IPS-18c (cell line): Measurements from ENCODE around the gene ANKRD26.

Experiments
- H3K4me3 ChIP-seq: 2 replicates; pipeline ENCODE4 v1.7.0; 2013; ENCODE audit warnings: low read depth, mild to moderate bottlenecking, low read length, moderate library complexity; ENCODE audit not compliant: insufficient read depth
- H3K9me3 ChIP-seq: one replicate; pipeline ENCODE4 v1.6.1; 2013; ENCODE audit warnings: mild to moderate bottlenecking, low read length, moderate library complexity; ENCODE audit not compliant: control insufficient read depth, insufficient read depth

ANKRD26 gene

DNA sequence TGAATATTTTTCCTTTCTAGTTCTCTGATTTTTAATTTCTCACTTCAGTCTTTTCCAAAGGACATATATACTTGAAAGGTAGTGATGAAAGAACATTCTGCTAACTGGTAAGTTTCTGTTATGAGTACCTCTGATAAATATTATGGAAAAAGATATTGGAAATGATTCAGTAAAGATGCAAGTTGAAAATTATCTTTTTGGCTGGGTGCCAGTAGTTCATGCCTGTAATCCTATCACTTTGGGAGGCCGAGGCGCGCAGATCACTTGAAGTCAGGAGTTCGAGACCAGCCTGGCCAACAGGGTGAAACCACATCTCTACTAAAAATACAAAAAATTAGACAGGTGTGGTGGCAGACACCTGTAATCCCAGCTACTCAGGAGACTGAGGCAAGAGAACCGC is 62.1 kb downstream of the ANKRD26 start:
- H3K4me3 ChIP-seq = no peak overlapping the region
- no peaks in the 10 kb centered on the region for H3K9me3 ChIP-seq

DNA sequence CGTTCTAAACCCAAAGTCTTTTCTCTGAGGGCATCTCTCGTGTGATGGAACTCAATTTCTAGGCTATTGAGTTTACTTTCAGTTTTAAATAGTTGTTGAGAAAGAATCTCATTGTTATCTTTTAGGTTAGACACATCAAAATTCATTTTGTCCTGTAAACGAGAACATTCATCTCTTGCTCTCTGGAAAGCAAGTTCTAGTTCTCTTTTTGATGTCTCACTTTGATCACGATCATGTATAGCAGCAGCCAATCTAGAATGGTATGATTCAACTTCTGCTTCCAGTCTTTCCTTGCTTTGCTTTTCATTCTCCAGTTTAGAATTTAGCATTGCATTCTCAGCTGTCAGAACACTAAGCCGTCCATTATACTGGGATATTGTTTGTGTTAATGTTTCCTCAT is 65.1 kb downstream of the ANKRD26 start:
- no peak overlapping the region for H3K4me3 ChIP-seq
- H3K9me3 ChIP-seq = no peaks in the 10 kb centered on the region

DNA sequence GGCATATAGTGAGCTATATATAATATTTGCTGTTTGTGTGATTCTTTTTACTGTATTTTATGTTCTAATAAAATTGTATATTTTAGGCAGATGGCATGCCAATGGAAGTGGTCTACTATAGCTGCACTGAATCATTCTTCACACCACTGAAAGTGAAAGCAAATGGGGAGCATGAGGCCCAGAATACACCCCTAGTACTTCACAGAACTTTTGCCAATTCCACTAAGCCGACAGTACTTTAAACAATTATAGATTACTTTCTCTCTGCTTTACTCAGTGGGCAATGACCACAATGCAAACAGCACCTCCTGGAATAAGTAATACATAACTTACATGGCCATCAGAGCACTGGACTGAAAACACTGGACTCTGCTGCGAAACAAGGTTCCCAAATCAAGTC is 70.2 kb downstream of the ANKRD26 start:
- Histone ChIP-seq H3K4me3 (no peak overlapping the region), H3K9me3 (no peaks in the 10 kb centered on the region)

DNA sequence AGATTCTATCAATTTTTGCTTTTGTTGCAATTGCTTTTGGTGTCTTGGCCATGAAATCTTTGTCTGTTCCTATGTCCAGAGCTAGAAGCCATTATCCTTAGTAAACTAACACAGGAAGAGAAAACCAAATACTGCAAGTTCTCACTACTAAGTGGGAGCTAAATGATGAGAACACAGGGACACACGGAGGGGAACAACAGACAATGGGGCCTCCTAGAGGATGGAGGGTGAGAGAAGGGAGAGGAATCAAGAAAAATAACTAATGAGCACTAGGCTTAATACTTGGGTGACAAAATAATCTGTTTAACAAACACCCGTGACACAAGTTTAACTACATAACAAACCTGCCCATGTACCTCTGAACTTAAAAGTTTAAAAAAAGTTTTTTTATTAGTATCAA is 78.2 kb downstream of the ANKRD26 start:
- H3K9me3 ChIP-seq = no peaks in the 10 kb centered on the region
- H3K4me3 ChIP-seq = no peak overlapping the region

DNA sequence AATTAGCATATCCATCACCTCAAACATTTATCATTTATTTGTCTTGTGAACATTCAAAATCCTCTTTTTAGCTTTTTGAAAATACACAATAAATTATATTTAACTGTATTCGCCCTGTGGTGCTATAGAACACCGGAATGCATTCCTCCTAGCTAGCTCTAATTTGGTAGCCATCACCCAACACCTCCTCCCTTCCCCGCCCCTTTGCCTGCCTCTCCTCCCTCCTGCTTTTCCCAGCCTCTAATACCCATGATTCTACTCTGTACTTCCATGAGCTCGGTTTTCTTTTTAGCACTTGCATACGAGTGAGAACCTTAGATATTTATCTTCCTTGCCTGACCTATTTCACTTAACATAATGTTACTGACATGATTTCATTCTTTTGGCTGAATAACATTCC is 80.1 kb downstream of the ANKRD26 start:
- Histone ChIP-seq H3K4me3 (no peak overlapping the region), H3K9me3 (no peaks in the 10 kb centered on the region)

DNA sequence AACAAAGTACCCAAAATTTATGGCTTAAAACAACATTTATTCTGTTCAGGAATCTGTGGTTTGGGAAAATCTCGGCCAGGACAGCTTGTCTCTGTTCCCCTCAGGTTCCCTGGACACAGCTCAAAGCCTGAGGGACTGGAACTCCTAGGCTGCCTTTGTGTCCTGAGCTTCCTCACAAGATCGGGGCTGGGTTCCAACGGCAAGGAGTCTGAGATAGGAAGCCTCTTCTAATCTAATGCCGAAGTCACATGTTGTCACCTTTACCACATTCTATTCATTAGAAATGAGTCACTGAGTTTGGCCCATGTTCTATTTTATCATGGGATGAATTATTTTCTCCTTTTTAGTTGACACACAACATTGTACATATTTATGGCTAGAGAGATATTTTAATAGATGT is 80.5 kb downstream of the ANKRD26 start:
- Histone ChIP-seq H3K4me3 (no peak overlapping the region), H3K9me3 (no peaks in the 10 kb centered on the region)

DNA sequence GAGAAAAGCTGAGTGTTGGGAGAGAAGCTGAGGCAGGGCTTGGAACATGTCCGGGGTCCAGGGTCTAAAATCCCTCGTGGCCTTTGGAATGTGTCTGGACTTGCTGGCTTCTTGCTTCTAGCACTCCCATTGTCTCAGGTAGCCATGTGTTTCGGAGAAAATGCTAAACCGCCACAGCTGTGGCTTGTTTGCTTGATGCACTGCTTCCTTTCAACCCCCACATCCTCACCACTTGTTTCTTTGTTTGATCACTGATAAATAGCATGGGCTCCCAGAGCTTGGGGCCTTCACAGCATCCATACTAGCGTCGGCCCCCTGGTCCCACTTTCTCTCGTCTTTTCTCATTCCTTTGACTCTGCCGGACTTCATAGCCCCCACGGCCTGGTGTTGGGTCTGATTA is 102.7 kb downstream of the ANKRD26 start:
- peaks cover 7% of the 10 kb centered on the region for H3K9me3 ChIP-seq
- H3K4me3 ChIP-seq = no peak overlapping the region

DNA sequence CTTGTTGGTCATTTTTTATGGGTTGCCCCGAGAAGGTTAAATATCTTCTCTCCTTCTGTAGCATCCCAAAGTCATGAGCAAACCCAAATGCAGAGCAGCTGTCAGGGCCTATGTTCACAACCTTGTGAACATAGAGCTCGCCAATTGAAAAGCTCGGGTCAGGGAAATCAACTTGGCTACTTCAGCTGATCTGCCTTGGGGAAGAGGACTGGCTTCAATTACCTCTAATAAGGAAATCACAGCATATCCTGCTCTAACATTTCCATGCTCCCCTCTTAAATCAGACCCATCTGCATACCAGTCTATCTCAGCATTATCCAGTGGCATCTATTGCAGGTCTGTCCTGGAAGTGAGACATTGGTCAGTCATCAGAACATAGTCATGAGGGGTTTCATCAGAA is 105.6 kb downstream of the ANKRD26 start:
- H3K4me3 ChIP-seq = no peak overlapping the region
- H3K9me3 ChIP-seq = peaks cover 9% of the 10 kb centered on the region

DNA sequence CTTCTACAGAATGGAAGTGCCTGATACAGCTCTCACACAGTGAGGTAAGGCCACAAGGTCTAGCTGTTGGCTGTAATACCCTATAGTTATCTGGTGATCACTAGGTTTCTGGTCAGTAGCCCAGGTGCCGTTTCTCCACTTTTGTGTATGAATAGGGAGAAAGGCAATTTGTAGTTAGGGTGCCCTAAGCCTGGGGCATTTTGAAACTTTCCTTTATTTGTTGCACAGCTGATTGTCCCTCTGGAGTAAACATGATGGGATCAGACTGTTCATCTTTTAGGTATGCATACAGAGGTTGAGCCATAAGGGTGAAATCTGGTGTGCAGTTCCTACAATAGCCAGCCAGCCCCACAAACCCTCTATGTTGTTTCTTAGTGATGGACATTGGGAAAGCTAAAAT is 112.4 kb downstream of the ANKRD26 start:
- H3K4me3 ChIP-seq = no peak overlapping the region
- peaks cover 2% of the 10 kb centered on the region for H3K9me3 ChIP-seq

DNA sequence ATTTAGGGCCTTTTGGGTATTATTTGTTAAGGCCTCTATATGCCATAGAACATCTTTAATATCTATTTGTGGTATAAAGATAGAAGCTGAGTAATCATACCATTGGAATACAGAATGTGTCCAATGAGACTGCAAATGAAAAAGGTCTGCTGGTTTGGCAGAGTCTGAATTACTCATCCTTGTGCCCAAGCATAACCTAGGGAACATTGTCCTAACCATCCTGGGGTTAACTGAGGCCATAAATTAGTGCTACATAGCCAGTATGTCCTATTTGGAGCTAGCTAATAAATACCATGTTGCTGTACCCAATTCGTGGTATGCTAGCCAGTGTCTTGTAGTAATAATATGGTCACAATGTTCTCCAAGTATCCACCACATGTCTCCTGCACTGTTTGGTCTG is 117.1 kb downstream of the ANKRD26 start:
- no peak overlapping the region for H3K4me3 ChIP-seq
- H3K9me3 ChIP-seq = no peaks in the 10 kb centered on the region

DNA sequence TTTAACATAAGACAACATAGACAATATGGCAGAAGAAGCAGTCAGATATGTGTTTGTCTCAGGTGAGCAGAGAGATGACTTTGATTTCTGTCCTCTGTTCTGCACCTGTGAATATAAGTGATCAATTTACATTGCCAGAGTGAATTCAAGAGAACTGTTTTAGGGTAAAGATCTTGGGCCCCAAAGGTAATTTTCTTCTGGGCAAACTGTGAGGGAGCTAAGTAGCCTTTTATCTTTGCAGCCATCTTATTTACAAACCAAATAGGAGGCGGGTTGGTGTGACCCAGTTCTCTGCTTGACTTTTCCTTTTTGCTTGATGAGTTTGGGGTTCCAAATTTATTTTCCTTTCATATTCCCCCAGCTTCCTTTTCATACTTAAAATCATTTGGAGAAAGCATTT is 118.2 kb downstream of the ANKRD26 start:
- H3K9me3 ChIP-seq = no peaks in the 10 kb centered on the region

DNA sequence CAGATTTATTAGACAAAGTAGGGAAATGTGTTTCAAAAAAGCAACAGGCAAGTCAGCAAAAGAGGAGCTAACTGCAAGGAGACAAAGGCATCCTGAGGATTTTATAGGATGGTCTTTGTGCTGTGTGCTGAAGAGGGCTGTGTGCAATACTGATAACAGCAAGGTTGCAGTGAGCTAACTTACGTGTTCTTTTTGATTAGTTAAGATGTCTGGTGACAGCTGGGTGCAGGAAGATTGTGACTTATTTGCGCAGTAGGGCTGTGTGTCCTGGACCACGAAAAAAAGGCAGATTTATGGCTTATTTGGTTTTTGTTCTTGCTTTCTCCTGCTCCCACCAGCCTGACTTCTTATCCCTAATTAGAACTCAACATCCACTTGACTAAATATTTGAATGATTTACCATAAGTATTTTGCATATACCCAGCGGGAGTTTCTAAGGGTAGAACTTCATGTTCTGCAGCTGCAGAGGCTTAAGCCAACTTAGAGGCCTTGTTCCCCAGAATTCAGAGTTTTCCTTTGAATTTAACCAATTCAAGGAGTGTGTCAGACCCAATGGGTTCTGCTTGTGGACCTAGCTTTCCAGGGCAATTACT is 119.0 kb downstream of the ANKRD26 start:
- no peak overlapping the region for H3K4me3 ChIP-seq

More for the DNA sequence above, 118.2 kb downstream of the ANKRD26 start:
- no peak overlapping the region for H3K4me3 ChIP-seq

DNA sequence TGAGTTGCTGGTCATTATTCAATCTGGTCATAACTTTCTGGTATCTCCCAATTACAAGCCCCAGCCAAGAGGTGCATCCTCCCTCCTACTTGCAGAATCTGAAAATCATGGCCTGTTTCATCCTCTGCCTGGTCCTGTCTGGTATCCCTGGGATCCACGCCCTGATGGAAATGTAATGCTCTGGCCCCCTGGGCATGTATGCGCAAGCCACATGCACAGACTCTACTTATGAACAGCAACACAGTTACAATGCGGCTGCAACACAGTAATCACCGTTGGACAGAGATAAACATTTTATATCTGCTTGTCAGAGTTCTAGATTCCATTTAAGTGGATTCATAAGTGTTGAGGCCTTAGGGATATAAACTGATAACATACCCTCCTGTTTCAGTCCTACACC is 121.8 kb downstream of the ANKRD26 start:
- H3K9me3 ChIP-seq = no peaks in the 10 kb centered on the region
- no peak overlapping the region for H3K4me3 ChIP-seq

More for the DNA sequence above, 119.0 kb downstream of the ANKRD26 start:
- H3K9me3 ChIP-seq = no peaks in the 10 kb centered on the region

DNA sequence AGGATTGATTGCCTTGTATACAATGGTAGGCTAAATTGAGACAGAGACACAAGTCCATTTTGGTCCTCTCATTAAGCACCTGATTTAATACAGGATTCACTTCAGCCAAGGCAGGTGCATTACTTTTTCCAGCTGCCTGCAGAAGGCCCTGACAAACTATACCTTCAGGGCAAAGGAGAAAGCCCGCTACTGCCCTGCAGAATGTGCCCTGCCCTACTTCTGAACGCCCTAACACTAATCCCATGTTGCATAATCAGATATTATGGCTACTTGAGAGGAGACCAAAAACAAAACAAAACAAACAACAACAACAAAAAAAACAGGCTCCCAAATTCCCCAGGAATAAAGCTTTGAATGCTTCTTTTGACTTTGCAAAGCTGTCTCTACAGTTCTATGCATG is 122.7 kb downstream of the ANKRD26 start:
- Histone ChIP-seq H3K4me3 (no peak overlapping the region), H3K9me3 (no peaks in the 10 kb centered on the region)

DNA sequence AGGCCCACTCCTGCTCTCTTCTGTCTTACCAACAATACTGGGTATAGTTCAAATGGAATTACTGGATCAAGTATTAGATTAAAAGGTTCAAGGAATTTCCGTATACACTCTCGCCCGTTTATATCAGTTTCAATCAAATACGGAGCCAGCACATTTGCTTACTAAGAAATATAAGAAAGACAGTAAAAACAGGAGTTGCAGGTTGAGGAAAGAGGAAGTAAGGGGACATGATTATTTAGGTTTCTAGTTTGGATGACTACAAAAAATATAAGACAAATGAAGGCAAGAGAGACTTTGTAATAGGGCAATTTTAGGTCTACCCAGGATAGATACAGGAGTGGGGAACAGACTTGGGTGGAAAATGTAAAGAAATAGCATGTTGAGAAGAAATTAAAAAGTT is 129.6 kb downstream of the ANKRD26 start:
- no peak overlapping the region for H3K4me3 ChIP-seq
- no peaks in the 10 kb centered on the region for H3K9me3 ChIP-seq

DNA sequence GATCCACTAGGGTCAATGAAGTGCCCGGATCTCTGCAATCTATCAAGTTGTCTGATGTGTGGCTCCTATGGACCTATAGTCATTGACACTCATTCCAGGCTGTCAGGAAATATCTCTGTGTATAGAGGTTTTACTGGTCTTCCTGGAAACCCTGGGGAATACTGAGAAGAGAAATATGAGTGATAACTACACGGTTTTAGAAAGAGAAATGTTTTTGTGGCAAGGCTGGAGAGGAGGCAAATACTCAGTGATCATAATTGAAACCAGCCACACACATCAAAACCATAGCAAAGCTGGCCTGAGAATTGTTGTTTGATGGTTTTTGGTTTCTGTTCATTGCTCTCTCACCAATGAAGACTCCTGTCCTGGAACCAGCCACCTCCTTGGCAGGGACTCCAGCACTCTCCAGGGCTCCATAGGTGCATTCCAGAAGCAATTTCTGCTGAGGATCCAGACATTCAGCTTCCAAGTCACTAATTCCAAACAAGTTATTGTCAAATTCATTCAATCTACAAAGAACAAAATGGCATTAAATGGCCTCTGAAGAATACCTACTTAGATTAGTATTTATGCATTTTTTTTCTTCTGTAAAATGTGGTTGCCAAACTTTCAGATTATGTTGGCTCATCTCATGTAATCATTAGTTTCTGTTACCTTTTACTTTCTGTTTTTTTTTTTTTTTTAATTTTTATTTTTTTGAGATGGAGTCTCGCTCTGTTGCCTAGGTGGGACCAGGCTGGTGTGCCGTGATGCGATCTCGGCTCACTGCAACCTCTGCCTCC is 131.0 kb downstream of the ANKRD26 start:
- H3K9me3 ChIP-seq = no peaks in the 10 kb centered on the region
- no peak overlapping the region for H3K4me3 ChIP-seq

DNA sequence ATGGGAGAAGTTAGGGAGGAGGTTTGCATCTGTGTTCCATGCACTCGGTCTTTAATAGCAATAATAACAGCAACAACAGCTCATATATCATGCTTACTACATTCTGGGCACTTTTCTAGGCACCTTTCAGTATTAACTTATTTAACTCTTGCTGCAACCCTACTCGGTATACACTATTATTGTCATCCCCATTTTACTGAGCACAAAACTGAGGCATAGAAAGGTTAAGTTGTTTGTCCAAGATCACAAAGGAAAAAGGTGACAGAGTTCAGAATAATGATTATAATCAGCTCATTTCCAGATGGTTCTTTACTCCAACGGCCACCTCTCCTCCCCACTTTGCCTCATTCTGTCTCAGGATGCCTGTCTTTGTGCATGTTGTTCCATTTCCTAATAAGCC is 137.5 kb downstream of the ANKRD26 start:
- H3K9me3 ChIP-seq = no peaks in the 10 kb centered on the region
- no peak overlapping the region for H3K4me3 ChIP-seq

DNA sequence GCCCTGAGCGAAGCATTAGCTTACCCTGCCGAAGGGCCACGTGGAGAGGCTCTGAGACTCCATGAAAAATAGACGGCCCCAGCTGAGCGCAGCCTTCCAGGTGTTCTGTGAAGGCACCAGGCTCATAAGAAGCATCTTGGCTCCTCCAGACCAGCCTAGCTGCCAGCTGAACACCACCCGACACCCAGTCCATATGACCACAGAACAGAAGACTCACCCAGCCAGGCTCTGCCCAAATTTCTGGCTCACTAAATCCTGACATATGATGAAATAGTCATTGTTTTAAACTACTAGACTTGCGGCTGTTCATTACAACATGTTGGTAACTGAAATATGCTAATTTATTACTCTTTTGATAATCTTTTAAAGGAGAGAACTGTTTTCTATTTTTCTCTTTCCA is 140.0 kb downstream of the ANKRD26 start:
- Histone ChIP-seq H3K9me3 (no peaks in the 10 kb centered on the region), H3K4me3 (no peak overlapping the region)

DNA sequence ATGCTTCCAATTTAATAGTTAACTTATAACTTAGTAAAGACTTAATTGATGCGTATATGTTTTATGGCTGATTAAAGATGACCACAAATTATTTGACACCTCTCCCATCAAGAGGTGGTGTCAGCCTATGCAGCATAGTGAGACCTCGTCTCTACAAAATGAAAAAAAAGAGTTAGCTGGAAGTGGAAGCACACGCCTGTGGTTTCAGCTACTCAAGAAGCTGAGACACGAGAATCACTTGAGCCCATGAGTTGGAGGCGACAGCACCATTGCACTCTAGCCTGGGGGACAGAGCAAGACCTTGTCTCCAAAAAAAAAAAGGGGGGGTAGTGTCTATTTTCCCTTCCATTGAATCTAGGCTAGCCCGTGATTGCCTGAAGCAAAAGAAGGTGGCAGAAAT is 140.5 kb downstream of the ANKRD26 start:
- Histone ChIP-seq H3K9me3 (no peaks in the 10 kb centered on the region), H3K4me3 (no peak overlapping the region)
